GM23248 (cell line): ENCODE data around the gene PCED1A. TPM values are rescaled to one million over a fixed set of nuclear protein-coding genes. Genes with fewer than 3 reads are reported as not detected.

ENCODE experiments used
- DNase-seq: peaks from one replicate; pipeline ENCODE4 v3.0.0-alpha.2; 2015
- H2AFZ ChIP-seq: fragments of 200-600 bp; sonication (generic); 2 replicates; pipeline ENCODE4 v1.6.1; 2016; ENCODE audit warnings: antibody characterized with exemption
- H3F3A ChIP-seq: fragments of 200-600 bp; sonication (generic); 2 replicates; pipeline ENCODE4 v1.6.1; 2016; ENCODE audit warnings: mild to moderate bottlenecking, antibody characterized with exemption, mixed run types; ENCODE audit not compliant: insufficient read depth
- H3K27ac ChIP-seq: fragments of 200-600 bp; sonication (generic); 2 replicates; pipeline ENCODE4 v1.5.1; 2016; ENCODE audit warnings: mild to moderate bottlenecking
- H3K27me3 ChIP-seq: fragments of 200-600 bp; sonication (generic); replicated peaks from 2 replicates; pipeline ENCODE4 v1.6.1; 2016; ENCODE audit warnings: mild to moderate bottlenecking; ENCODE audit not compliant: insufficient read depth
- H3K36me3 ChIP-seq: fragments of 200-600 bp; sonication (generic); 2 replicates; pipeline ENCODE4 v1.6.1; 2016; ENCODE audit warnings: low read depth, mild to moderate bottlenecking
- H3K4me1 ChIP-seq: fragments of 200-600 bp; sonication (generic); 2 replicates; pipeline ENCODE4 v1.6.1; 2016; ENCODE audit warnings: mild to moderate bottlenecking; ENCODE audit not compliant: insufficient read depth
- H3K4me2 ChIP-seq: fragments of 200-600 bp; sonication (generic); one replicate; pipeline ENCODE4 v1.6.1; 2016; ENCODE audit warnings: mild to moderate bottlenecking; ENCODE audit not compliant: unreplicated experiment
- H3K4me3 ChIP-seq: fragments of 200-600 bp; sonication (generic); 2 replicates; pipeline ENCODE4 v1.5.1; 2016; ENCODE audit warnings: mild to moderate bottlenecking
- H3K79me2 ChIP-seq: fragments of 200-600 bp; sonication (generic); 2 replicates; pipeline ENCODE4 v1.6.1; 2016; ENCODE audit warnings: mild to moderate bottlenecking; ENCODE audit not compliant: insufficient read depth
- H3K9ac ChIP-seq: fragments of 200-600 bp; sonication (generic); 2 replicates; pipeline ENCODE4 v1.6.1; 2016; ENCODE audit warnings: mild to moderate bottlenecking
- H3K9me2 ChIP-seq: fragments of 200-600 bp; sonication (generic); 2 replicates; pipeline ENCODE4 v1.6.1; 2016; ENCODE audit warnings: mixed run types, mild to moderate bottlenecking, moderate library complexity; ENCODE audit not compliant: insufficient read depth
- H3K9me3 ChIP-seq: fragments of 200-600 bp; sonication (generic); one replicate; pipeline ENCODE4 v1.6.1; 2017; ENCODE audit warnings: low read depth
- H4K20me1 ChIP-seq: fragments of 200-600 bp; sonication (generic); 2 replicates; pipeline ENCODE4 v1.6.0; 2016; ENCODE audit not compliant: insufficient read depth
- EZH2 ChIP-seq: fragments of 200-600 bp; sonication (generic); IDR thresholded peaks from 2 replicates; pipeline ENCODE4 v1.6.1; 2018; ENCODE audit warnings: antibody characterized with exemption, mild to moderate bottlenecking; ENCODE audit not compliant: insufficient read depth, poor library complexity, severe bottlenecking
- EZH2phosphoT487 ChIP-seq: fragments of 200-600 bp; sonication (generic); IDR thresholded peaks from 2 replicates; pipeline ENCODE4 v1.6.1; 2018; ENCODE audit warnings: antibody characterized with exemption, moderate library complexity, mild to moderate bottlenecking, low read depth; ENCODE audit not compliant: insufficient read depth
- WGBS, 2 experiments: methylation state at CpG; one replicate each; pipeline ENCODE4 v1.1.6; 2015 to 2017; ENCODE audit warnings: low lambda C conversion rate in 2 of 2, low coverage in 1 of 2; ENCODE audit errors: missing lambda C conversion rate in 2 of 2; 5-methylcytosine and 5-hydroxymethylcytosine counted together
- in situ Hi-C: fragments of 300-500 bp; cut with MboI; formaldehyde crosslinking; loops from 2 replicates; pipeline ENCODE4 v1.15.0; 2020
- polyA plus RNA-seq: library from polyadenylated mRNA; unstranded; fragments of >200 nt; fragmentation: Nextera tagmentation; extraction: Ambion mirVana; gene quantifications from 2 replicates; pipeline ENCODE4 v1.2.1, GENCODE V29; 2016
- total RNA-seq: library from RNA; depleted of rRNA; stranded (reverse); fragments of >200 nt; shearing (Covaris generic); gene quantifications from 2 replicates; pipeline ENCODE4 v1.2.3, GENCODE V29; 2014; rRNA removed

PCED1A gene
- total and polyA plus RNA-seq, 2 experiments from 2014 or later, result 17.3 to 39.2 TPM

DNA sequence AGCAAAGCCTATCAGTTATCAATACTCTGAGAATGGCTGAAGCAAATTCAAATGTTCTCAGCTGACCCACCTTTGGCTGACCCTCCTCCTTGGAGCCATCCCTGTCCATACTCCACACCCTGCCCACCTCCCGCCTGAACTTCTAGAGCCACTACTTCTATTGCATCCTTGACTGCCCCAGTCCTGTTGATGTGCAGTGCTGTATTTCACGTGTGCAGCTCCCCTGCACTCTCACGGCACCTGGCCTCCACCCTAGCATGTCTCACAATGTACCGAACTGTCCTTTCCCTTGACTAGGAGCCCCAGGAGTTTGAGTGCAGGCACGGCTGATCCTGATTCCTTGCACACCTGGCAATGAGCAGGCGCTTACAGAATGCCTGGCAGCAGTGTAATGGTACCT, 47.0 kb downstream of the PCED1A start:
- no peaks in the 10 kb centered on the region for H3K36me3 ChIP-seq
- 55 to 60% methylated on average over 6 of the region's 6 CpGs for WGBS, 2 experiments
- no peak overlapping the region for H3K9ac ChIP-seq
- H3K4me3 ChIP-seq, result no peak overlapping the region
- no peak overlapping the region for H3K27ac ChIP-seq
- H2AFZ ChIP-seq, result no peak overlapping the region
- no peaks in the 10 kb centered on the region for H3K9me3 ChIP-seq
- H3K4me1 ChIP-seq, result no peaks in the 10 kb centered on the region
- H4K20me1 ChIP-seq, result no peaks in the 10 kb centered on the region
- H3K9me2 ChIP-seq, result no peaks in the 10 kb centered on the region
- no peaks in the 10 kb centered on the region for H3K79me2 ChIP-seq
- H3F3A ChIP-seq, result no peaks in the 10 kb centered on the region
- DNase-seq, result no peak
- in situ Hi-C loops, result no loop called here
- no peak overlapping the region for H3K4me2 ChIP-seq
- TF ChIP-seq EZH2 (no peak), EZH2phosphoT487 (no peak)
- peaks cover 43% of the 10 kb centered on the region for H3K27me3 ChIP-seq

Other genes with a start within 250 kb of the PCED1A start
- gene NOP56, start 188.0 kb downstream of the PCED1A start, total RNA-seq, result 123 and 130 TPM in 2 replicates
- gene NOP56, start 188.0 kb downstream of the PCED1A start, polyA plus RNA-seq, result 139 and 149 TPM in 2 replicates
- gene IDH3B, start 176.4 kb downstream of the PCED1A start, total RNA-seq, result 76.3 and 91.1 TPM in 2 replicates
- 75.6 and 79.5 TPM in 2 replicates for gene IDH3B, start 176.4 kb downstream of the PCED1A start, polyA plus RNA-seq
- 0.76 TPM in 1 of 2 replicates, not detected in the other for gene EBF4, start 147.9 kb downstream of the PCED1A start, total RNA-seq
- 0.36 TPM in 1 of 2 replicates, not detected in the other for gene EBF4, start 147.9 kb downstream of the PCED1A start, polyA plus RNA-seq
- gene CPXM1, start 40.0 kb downstream of the PCED1A start, total RNA-seq, result not detected in 2 replicates
- 0.08 TPM in 1 of 2 replicates, not detected in the other for gene CPXM1, start 40.0 kb downstream of the PCED1A start, polyA plus RNA-seq
- gene C20orf141, start 25.7 kb downstream of the PCED1A start, total RNA-seq, result not detected in 2 replicates
- gene C20orf141, start 25.7 kb downstream of the PCED1A start, polyA plus RNA-seq, result not detected in 2 replicates
- not detected in 2 replicates for gene TMEM239, start 24.3 kb downstream of the PCED1A start, total RNA-seq
- gene TMEM239, start 24.3 kb downstream of the PCED1A start, polyA plus RNA-seq, result not detected in 2 replicates
- gene VPS16, start 90 bp upstream of the PCED1A start, total RNA-seq, result 35.2 and 36.2 TPM in 2 replicates
- gene VPS16, start 90 bp upstream of the PCED1A start, polyA plus RNA-seq, result 23.0 and 24.2 TPM in 2 replicates
- gene PTPRA, start 32.8 kb upstream of the PCED1A start, total RNA-seq, result 27.4 and 50.8 TPM in 2 replicates
- gene PTPRA, start 32.8 kb upstream of the PCED1A start, polyA plus RNA-seq, result 37.4 and 37.9 TPM in 2 replicates
- not detected in 2 replicates for gene GNRH2, start 203.0 kb upstream of the PCED1A start, total RNA-seq
- not detected in 2 replicates for gene GNRH2, start 203.0 kb upstream of the PCED1A start, polyA plus RNA-seq
- 24.2 and 48.2 TPM in 2 replicates for gene MRPS26, start 205.4 kb upstream of the PCED1A start, total RNA-seq
- 44.5 and 48.2 TPM in 2 replicates for gene MRPS26, start 205.4 kb upstream of the PCED1A start, polyA plus RNA-seq
- gene OXT, start 231.0 kb upstream of the PCED1A start, total RNA-seq, result not detected in 2 replicates
- gene OXT, start 231.0 kb upstream of the PCED1A start, polyA plus RNA-seq, result 0.40 and 0.70 TPM in 2 replicates
- gene AVP, start 244.1 kb upstream of the PCED1A start, total RNA-seq, result not detected in 2 replicates
- not detected in 2 replicates for gene AVP, start 244.1 kb upstream of the PCED1A start, polyA plus RNA-seq